GM23338 (cell line): ENCODE results near the gene FEN1. TPM values are rescaled to one million over a fixed set of nuclear protein-coding genes. Genes with fewer than 3 reads are reported as not detected.

Source experiments
- ATAC-seq: fragments of 200-7000 bp; cut with Tn5 transposase; 3 replicates; pipeline ENCODE4 v1.9.1; 2020
- DNase-seq: peaks from one replicate; pipeline ENCODE4 v3.0.0-alpha.2; 2015; ENCODE audit warnings: low spot score
- H2AFZ ChIP-seq: fragments of 200-600 bp; sonication (generic); 2 replicates; pipeline ENCODE4 v1.8.0; 2016; ENCODE audit warnings: antibody characterized with exemption, mild to moderate bottlenecking, moderate library complexity
- H3F3A ChIP-seq: fragments of 200-600 bp; sonication (generic); replicated peaks from 2 replicates; pipeline ENCODE4 v1.8.0; 2017; ENCODE audit warnings: antibody characterized with exemption, mixed run types, low read depth
- H3K27ac ChIP-seq: fragments of 200-600 bp; sonication (generic); 2 replicates; pipeline ENCODE4 v1.6.1; 2016; ENCODE audit warnings: low read depth
- H3K27me3 ChIP-seq: fragments of 200-600 bp; sonication (generic); 2 replicates; pipeline ENCODE4 v1.8.0; 2016; ENCODE audit warnings: mild to moderate bottlenecking, mixed run types, moderate library complexity; ENCODE audit not compliant: insufficient read depth
- H3K36me3 ChIP-seq: fragments of 200-600 bp; sonication (generic); 2 replicates; pipeline ENCODE4 v1.8.0; 2016; ENCODE audit warnings: mild to moderate bottlenecking; ENCODE audit not compliant: insufficient read depth
- H3K4me1 ChIP-seq: fragments of 200-600 bp; sonication (generic); 2 replicates; pipeline ENCODE4 v1.8.0; 2016; ENCODE audit warnings: mild to moderate bottlenecking, moderate library complexity; ENCODE audit not compliant: insufficient read depth
- H3K4me2 ChIP-seq: fragments of 200-600 bp; sonication (generic); 2 replicates; pipeline ENCODE4 v1.7.1; 2017; ENCODE audit warnings: mixed run types
- H3K4me3 ChIP-seq: fragments of 200-600 bp; sonication (generic); 2 replicates; pipeline ENCODE4 v1.6.1; 2016; ENCODE audit warnings: mixed run types
- H3K79me2 ChIP-seq: fragments of 200-600 bp; sonication (generic); replicated peaks from 2 replicates; pipeline ENCODE4 v1.8.0; 2017; ENCODE audit warnings: mild to moderate bottlenecking; ENCODE audit not compliant: insufficient read depth
- H3K9me2 ChIP-seq: fragments of 200-600 bp; sonication (generic); 2 replicates; pipeline ENCODE4 v1.8.0; 2017; ENCODE audit not compliant: insufficient read depth
- H4K20me1 ChIP-seq: fragments of 200-600 bp; sonication (generic); replicated peaks from 2 replicates; pipeline ENCODE4 v1.8.0; 2017; ENCODE audit warnings: mild to moderate bottlenecking; ENCODE audit not compliant: insufficient read depth
- H3K27ac Mint-ChIP-seq: 2 replicates; pipeline ENCODE4 v1.8.0; 2020; ENCODE audit warnings: inconsistent platforms, mild to moderate bottlenecking, moderate library complexity, mixed read lengths
- H3K27me3 Mint-ChIP-seq: 3 replicates; pipeline ENCODE4 v1.8.0; 2022; ENCODE audit warnings: low read depth, mild to moderate bottlenecking, moderate library complexity, mixed read lengths, inconsistent platforms; ENCODE audit not compliant: insufficient read depth, poor library complexity
- H3K36me3 Mint-ChIP-seq: 3 replicates; pipeline ENCODE4 v1.8.0; 2021; ENCODE audit warnings: low read depth, mild to moderate bottlenecking, inconsistent platforms, moderate library complexity, mixed read lengths
- H3K4me1 Mint-ChIP-seq: 3 replicates; pipeline ENCODE4 v1.8.0; 2020; ENCODE audit warnings: mild to moderate bottlenecking, inconsistent platforms, mixed read lengths
- H3K4me3 Mint-ChIP-seq: 3 replicates; pipeline ENCODE4 v1.8.0; 2021; ENCODE audit warnings: moderate library complexity, mild to moderate bottlenecking, inconsistent platforms, mixed read lengths
- H3K9me3 Mint-ChIP-seq: 3 replicates; pipeline ENCODE4 v1.8.0; 2020; ENCODE audit warnings: moderate library complexity, mild to moderate bottlenecking, inconsistent platforms, mixed read lengths
- ETS1 ChIP-seq: IDR thresholded peaks from 2 replicates; pipeline ENCODE4 v1.6.1; 2016; ENCODE audit warnings: antibody characterized with exemption
- EZH2 ChIP-seq: fragments of 200-600 bp; sonication (generic); IDR thresholded peaks from one replicate; pipeline ENCODE4 v1.8.0; 2017; ENCODE audit warnings: antibody characterized with exemption, mild to moderate bottlenecking, low read depth; ENCODE audit not compliant: unreplicated experiment
- EZH2phosphoT487 ChIP-seq: fragments of 200-600 bp; sonication (generic); IDR thresholded peaks from one replicate; pipeline ENCODE4 v1.8.1; 2018; ENCODE audit warnings: antibody characterized with exemption; ENCODE audit not compliant: unreplicated experiment
- JUNB ChIP-seq: IDR thresholded peaks from one replicate; pipeline ENCODE4 v1.6.1; 2016; ENCODE audit warnings: antibody characterized with exemption; ENCODE audit not compliant: unreplicated experiment
- NANOG ChIP-seq: IDR thresholded peaks from 2 replicates; pipeline ENCODE4 v1.6.1; 2016; ENCODE audit warnings: antibody characterized with exemption, borderline replicate concordance
- POLR2AphosphoS5 ChIP-seq: IDR thresholded peaks from 2 replicates; pipeline ENCODE4 v1.6.1; 2016; ENCODE audit warnings: antibody characterized with exemption, low read depth
- STAT1 ChIP-seq: IDR thresholded peaks from one replicate; pipeline ENCODE4 v1.6.1; 2016; ENCODE audit warnings: antibody characterized with exemption; ENCODE audit not compliant: unreplicated experiment
- polyA plus RNA-seq: library from polyadenylated mRNA; unstranded; fragments of >200 nt; fragmentation: Nextera tagmentation; extraction: Ambion mirVana; gene quantifications from 2 replicates; pipeline ENCODE4 v1.2.1, GENCODE V29; 2016
- total RNA-seq: library from RNA; depleted of rRNA; stranded (reverse); fragments of >200 nt; shearing (Covaris generic); gene quantifications from 2 replicates; pipeline ENCODE4 v1.2.3, GENCODE V29; 2014
- TF ChIP-seq, protein P1 (sequence below): fragments of 250-450 bp; sonication (Bioruptor Pico); IDR thresholded peaks from 2 replicates; pipeline ENCODE4 v1.5.0; 2020; ENCODE audit warnings: mild to moderate bottlenecking, moderate library complexity

Gene FEN1
- total and polyA plus RNA-seq, 2 experiments from 2014 or later = 85.1 to 89.0 TPM

DNA sequence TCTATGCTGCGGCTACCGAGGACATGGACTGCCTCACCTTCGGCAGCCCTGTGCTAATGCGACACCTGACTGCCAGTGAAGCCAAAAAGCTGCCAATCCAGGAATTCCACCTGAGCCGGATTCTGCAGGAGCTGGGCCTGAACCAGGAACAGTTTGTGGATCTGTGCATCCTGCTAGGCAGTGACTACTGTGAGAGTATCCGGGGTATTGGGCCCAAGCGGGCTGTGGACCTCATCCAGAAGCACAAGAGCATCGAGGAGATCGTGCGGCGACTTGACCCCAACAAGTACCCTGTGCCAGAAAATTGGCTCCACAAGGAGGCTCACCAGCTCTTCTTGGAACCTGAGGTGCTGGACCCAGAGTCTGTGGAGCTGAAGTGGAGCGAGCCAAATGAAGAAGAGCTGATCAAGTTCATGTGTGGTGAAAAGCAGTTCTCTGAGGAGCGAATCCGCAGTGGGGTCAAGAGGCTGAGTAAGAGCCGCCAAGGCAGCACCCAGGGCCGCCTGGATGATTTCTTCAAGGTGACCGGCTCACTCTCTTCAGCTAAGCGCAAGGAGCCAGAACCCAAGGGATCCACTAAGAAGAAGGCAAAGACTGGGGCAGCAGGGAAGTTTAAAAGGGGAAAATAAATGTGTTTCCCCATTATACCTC is 3.3 kb downstream of the FEN1 start:
- Histone ChIP-seq H3K4me1 (0 out of 2 replicates have a peak, but pooled peaks cover 5% of the 10 kb centered on the region), H3K27me3 (no peaks in the 10 kb centered on the region), H3F3A (peaks cover 27% of the 10 kb centered on the region; the same call in 1 of the 2 replicates), H3K79me2 (peaks cover 47% of the 10 kb centered on the region), H3K27ac (no peak overlapping the region), H3K4me3 (no peak overlapping the region), H3K36me3 (peaks cover 4% of the 10 kb centered on the region), H4K20me1 (peaks cover 4% of the 10 kb centered on the region; the same call in 1 of the 2 replicates), H3K4me2 (no peak overlapping the region), H3K9me2 (no peaks in the 10 kb centered on the region), H2AFZ (no peak overlapping the region)
- Mint-ChIP-seq H3K27ac (no peak overlapping the region), H3K36me3 (peaks cover 66% of the 10 kb centered on the region), H3K4me1 (peaks cover 17% of the 10 kb centered on the region), H3K27me3 (peaks cover 4% of the 10 kb centered on the region), H3K9me3 (no peaks in the 10 kb centered on the region), H3K4me3 (no peak overlapping the region)
- TF ChIP-seq POLR2AphosphoS5 = no peak
- TF ChIP-seq, protein P1, sequence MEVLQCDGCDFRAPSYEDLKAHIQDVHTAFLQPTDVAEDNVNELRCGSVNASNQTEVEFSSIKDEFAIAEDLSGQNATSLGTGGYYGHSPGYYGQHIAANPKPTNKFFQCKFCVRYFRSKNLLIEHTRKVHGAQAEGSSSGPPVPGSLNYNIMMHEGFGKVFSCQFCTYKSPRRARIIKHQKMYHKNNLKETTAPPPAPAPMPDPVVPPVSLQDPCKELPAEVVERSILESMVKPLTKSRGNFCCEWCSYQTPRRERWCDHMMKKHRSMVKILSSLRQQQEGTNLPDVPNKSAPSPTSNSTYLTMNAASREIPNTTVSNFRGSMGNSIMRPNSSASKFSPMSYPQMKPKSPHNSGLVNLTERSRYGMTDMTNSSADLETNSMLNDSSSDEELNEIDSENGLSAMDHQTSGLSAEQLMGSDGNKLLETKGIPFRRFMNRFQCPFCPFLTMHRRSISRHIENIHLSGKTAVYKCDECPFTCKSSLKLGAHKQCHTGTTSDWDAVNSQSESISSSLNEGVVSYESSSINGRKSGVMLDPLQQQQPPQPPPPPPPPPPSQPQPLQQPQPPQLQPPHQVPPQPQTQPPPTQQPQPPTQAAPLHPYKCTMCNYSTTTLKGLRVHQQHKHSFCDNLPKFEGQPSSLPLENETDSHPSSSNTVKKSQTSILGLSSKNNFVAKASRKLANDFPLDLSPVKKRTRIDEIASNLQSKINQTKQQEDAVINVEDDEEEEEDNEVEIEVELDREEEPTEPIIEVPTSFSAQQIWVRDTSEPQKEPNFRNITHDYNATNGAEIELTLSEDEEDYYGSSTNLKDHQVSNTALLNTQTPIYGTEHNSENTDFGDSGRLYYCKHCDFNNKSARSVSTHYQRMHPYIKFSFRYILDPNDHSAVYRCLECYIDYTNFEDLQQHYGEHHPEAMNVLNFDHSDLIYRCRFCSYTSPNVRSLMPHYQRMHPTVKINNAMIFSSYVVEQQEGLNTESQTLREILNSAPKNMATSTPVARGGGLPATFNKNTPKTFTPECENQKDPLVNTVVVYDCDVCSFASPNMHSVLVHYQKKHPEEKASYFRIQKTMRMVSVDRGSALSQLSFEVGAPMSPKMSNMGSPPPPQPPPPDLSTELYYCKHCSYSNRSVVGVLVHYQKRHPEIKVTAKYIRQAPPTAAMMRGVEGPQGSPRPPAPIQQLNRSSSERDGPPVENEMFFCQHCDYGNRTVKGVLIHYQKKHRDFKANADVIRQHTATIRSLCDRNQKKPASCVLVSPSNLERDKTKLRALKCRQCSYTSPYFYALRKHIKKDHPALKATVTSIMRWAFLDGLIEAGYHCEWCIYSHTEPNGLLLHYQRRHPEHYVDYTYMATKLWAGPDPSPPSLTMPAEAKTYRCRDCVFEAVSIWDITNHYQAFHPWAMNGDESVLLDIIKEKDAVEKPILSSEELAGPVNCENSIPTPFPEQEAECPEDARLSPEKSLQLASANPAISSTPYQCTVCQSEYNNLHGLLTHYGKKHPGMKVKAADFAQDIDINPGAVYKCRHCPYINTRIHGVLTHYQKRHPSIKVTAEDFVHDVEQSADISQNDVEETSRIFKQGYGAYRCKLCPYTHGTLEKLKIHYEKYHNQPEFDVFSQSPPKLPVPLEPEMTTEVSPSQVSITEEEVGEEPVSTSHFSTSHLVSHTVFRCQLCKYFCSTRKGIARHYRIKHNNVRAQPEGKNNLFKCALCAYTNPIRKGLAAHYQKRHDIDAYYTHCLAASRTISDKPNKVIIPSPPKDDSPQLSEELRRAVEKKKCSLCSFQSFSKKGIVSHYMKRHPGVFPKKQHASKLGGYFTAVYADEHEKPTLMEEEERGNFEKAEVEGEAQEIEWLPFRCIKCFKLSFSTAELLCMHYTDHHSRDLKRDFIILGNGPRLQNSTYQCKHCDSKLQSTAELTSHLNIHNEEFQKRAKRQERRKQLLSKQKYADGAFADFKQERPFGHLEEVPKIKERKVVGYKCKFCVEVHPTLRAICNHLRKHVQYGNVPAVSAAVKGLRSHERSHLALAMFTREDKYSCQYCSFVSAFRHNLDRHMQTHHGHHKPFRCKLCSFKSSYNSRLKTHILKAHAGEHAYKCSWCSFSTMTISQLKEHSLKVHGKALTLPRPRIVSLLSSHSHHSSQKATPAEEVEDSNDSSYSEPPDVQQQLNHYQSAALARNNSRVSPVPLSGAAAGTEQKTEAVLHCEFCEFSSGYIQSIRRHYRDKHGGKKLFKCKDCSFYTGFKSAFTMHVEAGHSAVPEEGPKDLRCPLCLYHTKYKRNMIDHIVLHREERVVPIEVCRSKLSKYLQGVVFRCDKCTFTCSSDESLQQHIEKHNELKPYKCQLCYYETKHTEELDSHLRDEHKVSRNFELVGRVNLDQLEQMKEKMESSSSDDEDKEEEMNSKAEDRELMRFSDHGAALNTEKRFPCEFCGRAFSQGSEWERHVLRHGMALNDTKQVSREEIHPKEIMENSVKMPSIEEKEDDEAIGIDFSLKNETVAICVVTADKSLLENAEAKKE (CRISPR knock-in tag) = no peak
- TF ChIP-seq ETS1 = no peak
- no peak for TF ChIP-seq EZH2phosphoT487
- TF ChIP-seq STAT1 = no peak
- no peak for TF ChIP-seq EZH2
- TF ChIP-seq NANOG = no peak
- no peak for TF ChIP-seq JUNB
- ATAC-seq (no peak), DNase-seq (no peak)
